CD8-positive, alpha-beta memory T cell (primary cell): Measurements from ENCODE around the gene SYNDIG1L. TPM values are rescaled to one million over a fixed set of nuclear protein-coding genes. Genes with fewer than 3 reads are reported as not detected.

Source experiments
- CTCF ChIA-PET: fragments of 350-600 bp; sonication (Branson Sonifier 250); formaldehyde crosslinking; loops from one replicate; lab custom pipeline; 2021; ENCODE audit warnings: antibody characterized with exemption; lab: Charles Lee
- POLR2A ChIA-PET: fragments of 350-600 bp; sonication (Branson Sonifier 250); formaldehyde crosslinking; loops from one replicate; lab custom pipeline; 2021; ENCODE audit warnings: antibody characterized with exemption; lab: Charles Lee
- DNase-seq, 5 donors: peaks; one replicate each; pipeline versions ENCODE4 v3.0.0 to v3.0.0-alpha.2; 2020 to 2022; ENCODE audit warnings: mixed read lengths in 1 of 5
- H3K27ac ChIP-seq: one replicate; pipeline ENCODE4 v1.7.0; 2013; ENCODE audit warnings: low read depth, mild to moderate bottlenecking, low read length, moderate library complexity
- H3K27me3 ChIP-seq: 2 replicates; pipeline ENCODE4 v1.7.0; 2013; ENCODE audit warnings: low read length, mild to moderate bottlenecking; ENCODE audit not compliant: insufficient read depth, poor library complexity, severe bottlenecking
- H3K36me3 ChIP-seq: 2 replicates; pipeline ENCODE4 v1.7.0; 2013; ENCODE audit warnings: mild to moderate bottlenecking, low read length, moderate library complexity; ENCODE audit not compliant: insufficient read depth
- H3K4me1 ChIP-seq: 2 replicates; pipeline ENCODE4 v1.7.0; 2013; ENCODE audit warnings: mild to moderate bottlenecking, low read length, moderate library complexity; ENCODE audit not compliant: insufficient read depth
- H3K4me3 ChIP-seq: 2 replicates; pipeline ENCODE4 v1.7.0; 2013; ENCODE audit warnings: mild to moderate bottlenecking, low read length
- H3K9me3 ChIP-seq: 2 replicates; pipeline ENCODE4 v1.7.0; 2013; ENCODE audit warnings: mild to moderate bottlenecking, low read length
- H3K27ac Mint-ChIP-seq, 8 donors: one replicate each; pipeline ENCODE4 v1.8.0; 2020 to 2021; ENCODE audit warnings: mixed read lengths in 8 of 8, mild to moderate bottlenecking in 6 of 8, inconsistent platforms in 3 of 8, moderate library complexity in 3 of 8
- H3K27me3 Mint-ChIP-seq, 2 donors: one replicate each; pipeline ENCODE4 v1.8.0; 2020 to 2021; ENCODE audit warnings: mixed read lengths in 2 of 2, mild to moderate bottlenecking in 1 of 2, moderate library complexity in 1 of 2
- H3K36me3 Mint-ChIP-seq, 3 donors: one replicate each; pipeline ENCODE4 v1.8.0; 2020 to 2021; ENCODE audit warnings: mixed read lengths in 3 of 3, inconsistent platforms in 1 of 3, mild to moderate bottlenecking in 1 of 3
- H3K4me1 Mint-ChIP-seq, 3 donors: one replicate each; pipeline ENCODE4 v1.8.0; 2020 to 2021; ENCODE audit warnings: mixed read lengths in 3 of 3, inconsistent platforms in 1 of 3, mild to moderate bottlenecking in 1 of 3
- H3K4me3 Mint-ChIP-seq, 7 donors: one replicate each; pipeline ENCODE4 v1.8.0; 2020 to 2021; ENCODE audit warnings: mixed read lengths in 7 of 7, mild to moderate bottlenecking in 6 of 7, moderate library complexity in 4 of 7, inconsistent platforms in 2 of 7
- H3K9me3 Mint-ChIP-seq, 5 donors: one replicate each; pipeline ENCODE4 v1.8.0; 2020 to 2022; ENCODE audit warnings: mixed read lengths in 5 of 5, mild to moderate bottlenecking in 3 of 5, moderate library complexity in 2 of 5, inconsistent platforms in 1 of 5
- polyA plus RNA-seq: library from polyadenylated mRNA; unstranded; fragments of 300-500 nt; fragmentation: Illumina TruSeq; gene quantifications from one replicate; pipeline ENCODE4 v1.2.3, GENCODE V29; 2021
- total RNA-seq, 2 experiments: library from RNA; stranded (reverse); gene quantifications; one replicate each; pipeline ENCODE4 v1.2.3, GENCODE V29; 2021

SYNDIG1L gene
- total and polyA plus RNA-seq, 3 experiments from 2014 or later, result not detected

DNA sequence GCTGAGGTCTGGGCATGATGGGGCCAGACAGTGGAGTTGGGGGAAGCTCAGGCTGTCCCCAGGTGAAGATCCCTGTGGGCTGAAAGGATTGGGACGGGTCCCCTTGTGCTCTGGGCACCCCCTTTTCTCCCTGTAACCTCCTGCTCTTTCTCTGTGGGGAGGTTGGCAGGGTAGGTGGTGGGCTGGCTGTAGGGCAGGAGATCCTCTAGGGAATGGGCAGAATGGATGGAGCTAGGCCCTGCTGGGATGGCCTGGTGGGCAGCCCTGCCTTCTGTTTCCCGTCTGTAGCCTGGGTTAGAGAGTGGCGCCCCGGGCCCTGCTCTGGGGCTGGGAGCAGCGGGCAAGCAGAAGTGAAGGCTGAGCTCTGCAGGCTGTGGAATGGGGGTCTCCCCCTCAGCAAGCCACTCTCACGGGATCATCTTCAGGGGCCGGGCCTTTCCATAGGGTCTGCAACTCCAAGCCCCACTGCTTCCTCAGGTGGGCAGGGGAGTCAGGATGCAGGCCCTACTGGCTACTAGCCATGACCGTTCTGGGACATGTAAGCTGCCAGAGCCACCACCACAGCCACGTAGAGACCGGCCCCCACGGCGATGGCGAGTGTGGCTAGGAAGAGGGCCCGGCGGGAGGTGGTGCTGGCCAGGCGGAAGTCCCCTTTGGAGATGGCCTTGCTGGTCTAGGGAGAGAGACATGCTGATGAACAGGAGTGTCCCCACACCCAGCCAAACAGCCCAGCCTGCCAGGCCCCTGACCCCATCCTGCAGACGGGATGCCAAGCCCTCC, 18.8 kb downstream of the SYNDIG1L start:
- H3K4me1 ChIP-seq, result peaks cover 4% of the 10 kb centered on the region
- Mint-ChIP-seq H3K36me3 (no peaks in the 10 kb centered on the region), H3K27me3 (peaks cover 4 to 12% of the 10 kb centered on the region in 2 donors), H3K9me3 (no peaks in the 10 kb centered on the region), H3K27ac (no peak overlapping the region), H3K4me1 (peaks cover 6 to 10% (median 7%) of the 10 kb centered on the region in 3 donors), H3K4me3 (no peak overlapping the region)
- ChIA-PET POLR2A (no interaction called here), CTCF (no interaction called here)
- H3K36me3 ChIP-seq, result no peaks in the 10 kb centered on the region
- no peak overlapping the region for H3K27ac ChIP-seq
- no peaks in the 10 kb centered on the region for H3K27me3 ChIP-seq
- no peak overlapping the region for H3K4me3 ChIP-seq
- no peak for DNase-seq
- H3K9me3 ChIP-seq, result no peaks in the 10 kb centered on the region

GRCh38 chr14:74405663-74406062, 20.3 kb downstream of the SYNDIG1L start:
- Mint-ChIP-seq H3K9me3 (no peaks in the 10 kb centered on the region), H3K36me3 (no peaks in the 10 kb centered on the region), H3K27me3 (peaks cover 4 to 10% of the 10 kb centered on the region in 2 donors), H3K4me1 (peaks cover 19 to 26% (median 21%) of the 10 kb centered on the region in 3 donors), H3K27ac (no peak overlapping the region), H3K4me3 (no peak overlapping the region)
- ChIA-PET CTCF (interaction anchor here (1.0 kb wide), 1 partner anchor 357 kb away, joined by 3 read pairs; no protein-coding TSS in a partner anchor), POLR2A (no interaction called here)
- Histone ChIP-seq H3K27me3 (no peaks in the 10 kb centered on the region), H3K36me3 (no peaks in the 10 kb centered on the region), H3K9me3 (no peaks in the 10 kb centered on the region), H3K4me3 (no peak overlapping the region), H3K4me1 (peaks cover 20% of the 10 kb centered on the region), H3K27ac (no peak overlapping the region)
- no peak for DNase-seq

GRCh38 chr14:74404435-74404834, 21.6 kb downstream of the SYNDIG1L start:
- H3K4me1 ChIP-seq, result peaks cover 20% of the 10 kb centered on the region
- H3K27ac ChIP-seq, result no peak overlapping the region
- no peaks in the 10 kb centered on the region for H3K36me3 Mint-ChIP-seq
- CTCF ChIA-PET, result no interaction called here
- H3K9me3 Mint-ChIP-seq, result no peaks in the 10 kb centered on the region
- H3K27me3 ChIP-seq, result no peaks in the 10 kb centered on the region
- POLR2A ChIA-PET, result no interaction called here
- H3K4me3 ChIP-seq, result no peak overlapping the region
- H3K4me1 Mint-ChIP-seq, result peaks cover 24 to 34% (median 28%) of the 10 kb centered on the region in 3 donors
- no peaks in the 10 kb centered on the region for H3K36me3 ChIP-seq
- no peak for DNase-seq
- peaks cover 0 to 8% of the 10 kb centered on the region in 2 donors for H3K27me3 Mint-ChIP-seq
- H3K4me3 Mint-ChIP-seq, result no peak overlapping the region
- peak overlapping the region in 1 of 8 donors; percentile 79 for H3K27ac Mint-ChIP-seq
- H3K9me3 ChIP-seq, result no peaks in the 10 kb centered on the region

GRCh38 chr14:74403619-74404417, 22.2 kb downstream of the SYNDIG1L start:
- H3K4me1 Mint-ChIP-seq, result peaks cover 24 to 34% (median 28%) of the 10 kb centered on the region in 3 donors
- no peak overlapping the region for H3K27ac ChIP-seq

DNA sequence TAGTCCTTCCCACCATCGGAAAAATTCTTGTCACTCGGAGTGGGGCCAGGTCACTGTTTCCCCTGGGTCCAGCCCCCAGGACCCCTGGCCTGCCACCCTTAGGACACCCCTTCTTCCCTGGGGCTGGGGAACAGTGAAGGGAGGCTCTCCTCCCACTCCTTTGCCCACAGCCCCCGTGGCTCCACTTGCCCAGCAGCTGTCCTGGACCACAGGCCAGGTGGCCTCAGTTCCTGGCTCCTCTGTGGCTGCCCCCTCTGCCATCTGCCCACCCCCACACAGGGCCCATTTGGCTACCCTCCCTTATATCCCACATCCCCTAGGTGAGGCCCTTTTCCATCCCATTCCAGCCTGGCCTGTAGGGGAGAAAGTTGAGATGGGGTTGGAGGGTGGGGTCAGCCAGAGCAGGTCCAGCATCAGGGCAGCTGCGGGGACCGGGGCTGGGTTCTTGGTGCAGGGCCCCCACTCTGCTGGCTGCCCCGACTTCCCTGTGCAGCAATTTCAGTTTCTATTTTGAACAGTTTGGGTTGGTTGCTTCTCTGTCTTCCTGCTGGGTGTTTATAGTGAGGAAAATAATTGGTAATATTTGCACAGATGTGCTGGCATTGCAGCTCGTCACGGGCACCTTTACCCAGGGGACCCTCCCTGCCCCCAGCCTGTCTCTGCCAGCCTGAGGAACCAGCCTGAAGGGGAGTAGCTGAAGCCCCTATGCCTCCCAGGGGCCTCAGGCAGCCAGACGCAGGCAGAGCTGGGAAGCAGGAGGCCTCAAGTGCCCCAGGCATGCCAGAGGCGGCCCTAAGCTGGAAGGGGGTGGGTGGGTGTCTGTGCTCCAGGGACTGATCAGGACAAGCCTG, 23.4 kb downstream of the SYNDIG1L start:
- no peak for DNase-seq
- ChIA-PET CTCF (no interaction called here), POLR2A (no interaction called here)
- Mint-ChIP-seq H3K27me3 (peaks cover 0 to 6% of the 10 kb centered on the region in 2 donors), H3K36me3 (no peaks in the 10 kb centered on the region), H3K9me3 (no peaks in the 10 kb centered on the region), H3K27ac (peak overlapping the region in 7 of 8 donors; percentile 35 to 94 (median 89)), H3K4me3 (peak overlapping the region in 6 of 7 donors; percentile 25 to 74 (median 62)), H3K4me1 (peaks cover 24 to 34% (median 28%) of the 10 kb centered on the region in 3 donors)
- Histone ChIP-seq H3K9me3 (no peaks in the 10 kb centered on the region), H3K4me1 (peaks cover 20% of the 10 kb centered on the region), H3K27me3 (no peaks in the 10 kb centered on the region), H3K36me3 (no peaks in the 10 kb centered on the region), H3K4me3 (no peak overlapping the region), H3K27ac (peak overlapping the region; percentile 59)

More at GRCh38 chr14:74403619-74404417, 22.2 kb downstream of the SYNDIG1L start:
- Mint-ChIP-seq H3K9me3 (no peaks in the 10 kb centered on the region), H3K27me3 (peaks cover 0 to 6% of the 10 kb centered on the region in 2 donors), H3K4me3 (no peak overlapping the region), H3K27ac (peak overlapping the region in 1 of 8 donors; percentile 79), H3K36me3 (no peaks in the 10 kb centered on the region)
- CTCF ChIA-PET, result no interaction called here
- H3K4me1 ChIP-seq, result peaks cover 20% of the 10 kb centered on the region
- H3K27me3 ChIP-seq, result no peaks in the 10 kb centered on the region
- H3K4me3 ChIP-seq, result no peak overlapping the region
- DNase-seq, result no peak
- POLR2A ChIA-PET, result no interaction called here
- H3K36me3 ChIP-seq, result no peaks in the 10 kb centered on the region
- H3K9me3 ChIP-seq, result no peaks in the 10 kb centered on the region

- no peaks in the 10 kb centered on the region for H3K9me3 ChIP-seq
- no peaks in the 10 kb centered on the region for H3K27me3 ChIP-seq
- no peaks in the 10 kb centered on the region for H3K36me3 ChIP-seq
- H3K36me3 Mint-ChIP-seq, result no peaks in the 10 kb centered on the region
- peaks cover 0 to 5% of the 10 kb centered on the region in 2 donors for H3K27me3 Mint-ChIP-seq
- peaks cover 20% of the 10 kb centered on the region for H3K4me1 ChIP-seq
- H3K27ac ChIP-seq, result peak overlapping the region; percentile 59
- POLR2A ChIA-PET, result interaction anchor here (0.8 kb wide), 1 partner anchor 91 kb away, joined by 4 read pairs; the partner anchor contains the start of genes ISCA2 and NPC2
- no peaks in the 10 kb centered on the region for H3K9me3 Mint-ChIP-seq
- peak overlapping the region; percentile 5 to 88 (median 79) for H3K4me3 Mint-ChIP-seq
- peak; percentile 53 to 86 (median 56) for DNase-seq
- H3K27ac Mint-ChIP-seq, result peak overlapping the region; percentile 35 to 94 (median 89)
- CTCF ChIA-PET, result no interaction called here
- H3K4me3 ChIP-seq, result peak overlapping the region; percentile 46
- peaks cover 24 to 34% (median 28%) of the 10 kb centered on the region in 3 donors for H3K4me1 Mint-ChIP-seq
These were observed 24.3 kb downstream of the SYNDIG1L start for GRCh38 chr14:74401504-74402241.

GRCh38 chr14:74400919-74401503, 25.0 kb downstream of the SYNDIG1L start:
- CTCF ChIA-PET, result no interaction called here
- Mint-ChIP-seq H3K27me3 (peaks cover 0 to 5% of the 10 kb centered on the region in 2 donors), H3K4me3 (peak overlapping the region; percentile 5 to 88 (median 79)), H3K4me1 (peaks cover 24 to 34% (median 28%) of the 10 kb centered on the region in 3 donors), H3K36me3 (no peaks in the 10 kb centered on the region), H3K9me3 (no peaks in the 10 kb centered on the region), H3K27ac (peak overlapping the region; percentile 35 to 91 (median 86))
- POLR2A ChIA-PET, result interaction anchor here (0.8 kb wide), 1 partner anchor 92 kb away, joined by 4 read pairs; the partner anchor contains the start of genes ISCA2 and NPC2
- Histone ChIP-seq H3K36me3 (no peaks in the 10 kb centered on the region), H3K27ac (peak overlapping the region; percentile 59), H3K27me3 (no peaks in the 10 kb centered on the region), H3K4me1 (peaks cover 20% of the 10 kb centered on the region), H3K9me3 (no peaks in the 10 kb centered on the region), H3K4me3 (peak overlapping the region; percentile 46)
- DNase-seq, result no peak
